ENCODE data around the gene AADAC. TPM values are rescaled to one million over a fixed set of nuclear protein-coding genes. Genes with fewer than 3 reads are reported as not detected.

AADAC gene
- total RNA-seq, 2 donors from 2014 or later, result not detected

DNA sequence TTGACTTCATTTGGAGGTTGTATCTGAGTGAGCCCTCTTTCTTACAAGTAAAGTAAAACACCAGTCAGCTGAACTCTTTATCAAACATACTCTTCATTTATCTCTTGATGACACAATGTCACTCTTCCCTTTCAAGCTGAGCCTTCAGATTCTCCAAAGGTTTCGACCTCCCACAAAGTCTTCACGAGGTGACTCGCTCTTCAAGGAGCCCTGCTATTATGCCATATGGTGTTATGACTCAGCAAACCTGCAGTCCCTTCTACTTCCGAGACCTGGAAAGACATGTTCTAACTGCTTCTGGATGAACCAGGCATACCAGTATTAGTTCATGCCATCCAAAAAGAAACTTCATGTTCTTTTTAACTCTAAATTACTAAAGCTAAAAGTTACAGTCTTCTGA lies 23.1 kb downstream of the AADAC start:
- peaks cover 16% of the 10 kb centered on the region for H3K4me1 Mint-ChIP-seq
- H3K4me1 ChIP-seq (ENCODE audit: control insufficient read depth, insufficient read depth, low read length), result peaks cover 11% of the 10 kb centered on the region
- H3K36me3 ChIP-seq (ENCODE audit: control insufficient read depth, insufficient read depth, low read length), result no peaks in the 10 kb centered on the region
- H3K36me3 Mint-ChIP-seq (ENCODE audit: low read depth), result no peaks in the 10 kb centered on the region
- no peaks in the 10 kb centered on the region for H3K27me3 Mint-ChIP-seq (ENCODE audit: insufficient read depth)
- H3K9me3 ChIP-seq (ENCODE audit: control insufficient read depth, low read length), result no peaks in the 10 kb centered on the region
- no peaks in the 10 kb centered on the region for H3K27me3 ChIP-seq (ENCODE audit: control insufficient read depth, insufficient read depth, low read length, poor library complexity, severe bottlenecking)
- no peak overlapping the region for H3K27ac ChIP-seq (ENCODE audit: low read depth, low read length)
- TF ChIP-seq, protein P1, sequence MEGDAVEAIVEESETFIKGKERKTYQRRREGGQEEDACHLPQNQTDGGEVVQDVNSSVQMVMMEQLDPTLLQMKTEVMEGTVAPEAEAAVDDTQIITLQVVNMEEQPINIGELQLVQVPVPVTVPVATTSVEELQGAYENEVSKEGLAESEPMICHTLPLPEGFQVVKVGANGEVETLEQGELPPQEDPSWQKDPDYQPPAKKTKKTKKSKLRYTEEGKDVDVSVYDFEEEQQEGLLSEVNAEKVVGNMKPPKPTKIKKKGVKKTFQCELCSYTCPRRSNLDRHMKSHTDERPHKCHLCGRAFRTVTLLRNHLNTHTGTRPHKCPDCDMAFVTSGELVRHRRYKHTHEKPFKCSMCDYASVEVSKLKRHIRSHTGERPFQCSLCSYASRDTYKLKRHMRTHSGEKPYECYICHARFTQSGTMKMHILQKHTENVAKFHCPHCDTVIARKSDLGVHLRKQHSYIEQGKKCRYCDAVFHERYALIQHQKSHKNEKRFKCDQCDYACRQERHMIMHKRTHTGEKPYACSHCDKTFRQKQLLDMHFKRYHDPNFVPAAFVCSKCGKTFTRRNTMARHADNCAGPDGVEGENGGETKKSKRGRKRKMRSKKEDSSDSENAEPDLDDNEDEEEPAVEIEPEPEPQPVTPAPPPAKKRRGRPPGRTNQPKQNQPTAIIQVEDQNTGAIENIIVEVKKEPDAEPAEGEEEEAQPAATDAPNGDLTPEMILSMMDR (conservative IDR thresholded peaks at IDR 0.05), result no peak
- WGBS, 2 experiments (ENCODE audit: insufficient coverage in 1 of 2, insufficient read length in 1 of 2), result 44 to 49% methylated on average over 4 of the region's 4 CpGs
- peak; percentile 73 for DNase-seq
- no peak overlapping the region for H3K4me3 ChIP-seq (ENCODE audit: low read length)
- no peak overlapping the region for H3K9ac ChIP-seq (ENCODE audit: extremely low read depth, low read length, poor library complexity, severe bottlenecking)
- H3K27ac Mint-ChIP-seq, result no peak overlapping the region
- H3K4me3 Mint-ChIP-seq, result no peak overlapping the region
- H3K9me3 Mint-ChIP-seq, result no peaks in the 10 kb centered on the region

DNA sequence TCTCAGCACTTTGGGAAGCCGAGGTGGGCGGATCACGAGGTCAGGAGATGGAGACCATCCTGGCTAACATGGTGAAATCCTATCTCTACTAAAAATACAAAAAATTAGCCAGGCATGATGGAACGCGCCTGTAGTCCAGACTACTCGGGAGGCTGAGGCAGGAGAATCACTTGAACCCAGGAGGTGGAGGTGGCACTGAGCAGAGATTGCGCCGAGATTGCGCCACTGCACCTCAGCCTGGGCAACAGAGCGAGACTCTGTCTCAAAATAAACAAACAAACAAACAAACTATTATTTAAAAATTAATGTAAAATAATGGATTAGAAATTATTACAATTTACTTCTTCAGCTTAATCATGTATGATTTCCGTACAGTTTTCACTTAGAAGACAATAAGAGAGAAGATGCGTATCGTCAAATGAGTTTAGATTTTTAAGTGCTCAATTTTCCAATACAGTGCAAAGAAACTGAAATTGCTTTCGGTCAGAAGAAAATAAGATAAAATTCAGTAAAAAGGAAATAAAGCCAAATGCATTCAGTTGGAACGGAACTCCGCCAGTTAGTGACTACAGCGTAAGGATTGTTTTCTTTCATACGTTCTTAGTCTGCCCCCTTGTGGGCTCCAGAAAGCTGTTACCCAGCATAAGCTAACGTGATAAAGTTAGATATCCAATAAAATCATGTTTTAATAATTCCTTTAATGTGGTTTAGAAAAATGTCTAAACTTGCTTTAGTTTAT lies 24.8 kb downstream of the AADAC start:
- no peaks in the 10 kb centered on the region for H3K9me3 ChIP-seq (ENCODE audit: control insufficient read depth, low read length)
- no peaks in the 10 kb centered on the region for H3K36me3 ChIP-seq (ENCODE audit: control insufficient read depth, insufficient read depth, low read length)
- H3K4me1 ChIP-seq (ENCODE audit: control insufficient read depth, insufficient read depth, low read length), result peaks cover 5% of the 10 kb centered on the region
- peak; percentile 64 for DNase-seq
- TF ChIP-seq, protein P1 (conservative IDR thresholded peaks at IDR 0.05), result peak; percentile 98
- H3K36me3 Mint-ChIP-seq (ENCODE audit: low read depth), result no peaks in the 10 kb centered on the region
- H3K4me3 ChIP-seq (ENCODE audit: low read length), result no peak overlapping the region
- no peak overlapping the region for H3K27ac Mint-ChIP-seq
- no peak overlapping the region for H3K27ac ChIP-seq (ENCODE audit: low read depth, low read length)
- H3K9ac ChIP-seq (ENCODE audit: extremely low read depth, low read length, poor library complexity, severe bottlenecking), result no peak overlapping the region
- H3K27me3 Mint-ChIP-seq (ENCODE audit: insufficient read depth), result no peaks in the 10 kb centered on the region
- H3K4me1 Mint-ChIP-seq, result peaks cover 12% of the 10 kb centered on the region
- no peak overlapping the region for H3K4me3 Mint-ChIP-seq
- H3K27me3 ChIP-seq (ENCODE audit: control insufficient read depth, insufficient read depth, low read length, poor library complexity, severe bottlenecking), result no peaks in the 10 kb centered on the region
- WGBS, 2 experiments (ENCODE audit: insufficient coverage in 1 of 2, insufficient read length in 1 of 2), result 63 to 67% methylated on average over 7 to 18 of the region's 19 CpGs
- H3K9me3 Mint-ChIP-seq, result no peaks in the 10 kb centered on the region

DNA sequence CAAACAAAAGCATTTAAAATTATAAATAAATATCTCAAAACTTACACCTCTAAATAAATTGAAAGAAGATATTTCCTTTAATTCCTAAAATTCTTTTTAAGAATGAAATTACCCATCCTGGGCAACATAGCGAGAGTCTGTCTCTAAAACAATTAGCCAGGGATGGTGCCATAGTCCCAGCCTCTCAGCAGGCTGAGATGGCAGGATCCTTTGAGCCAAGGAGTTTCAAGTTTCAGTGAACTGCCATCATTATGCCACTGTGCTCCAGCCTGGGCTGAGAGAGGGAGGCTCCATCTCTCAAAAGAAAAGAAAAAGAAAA lies 25.4 kb downstream of the AADAC start:
- no peak overlapping the region for H3K27ac Mint-ChIP-seq
- TF ChIP-seq, protein P1 (conservative IDR thresholded peaks at IDR 0.05), result peak; percentile 36
- H3K4me3 Mint-ChIP-seq, result no peak overlapping the region
- no peak for DNase-seq
- H3K9me3 Mint-ChIP-seq, result no peaks in the 10 kb centered on the region
- Histone ChIP-seq H3K4me1 (ENCODE audit: control insufficient read depth, insufficient read depth, low read length) (peaks cover 5% of the 10 kb centered on the region), H3K4me3 (ENCODE audit: low read length) (no peak overlapping the region), H3K36me3 (ENCODE audit: control insufficient read depth, insufficient read depth, low read length) (no peaks in the 10 kb centered on the region), H3K9me3 (ENCODE audit: control insufficient read depth, low read length) (no peaks in the 10 kb centered on the region), H3K9ac (ENCODE audit: extremely low read depth, low read length, poor library complexity, severe bottlenecking) (no peak overlapping the region), H3K27me3 (ENCODE audit: control insufficient read depth, insufficient read depth, low read length, poor library complexity, severe bottlenecking) (no peaks in the 10 kb centered on the region), H3K27ac (ENCODE audit: low read depth, low read length) (no peak overlapping the region)
- H3K36me3 Mint-ChIP-seq (ENCODE audit: low read depth), result no peaks in the 10 kb centered on the region
- H3K4me1 Mint-ChIP-seq, result peaks cover 12% of the 10 kb centered on the region
- WGBS, 2 experiments (ENCODE audit: insufficient coverage in 1 of 2, insufficient read length in 1 of 2), result 57 to 84% methylated on average over 1 of the region's 1 CpG
- H3K27me3 Mint-ChIP-seq (ENCODE audit: insufficient read depth), result no peaks in the 10 kb centered on the region
